GM12878 (cell line): ENCODE results near the gene CALD1. TPM values are rescaled to one million over a fixed set of nuclear protein-coding genes. Genes with fewer than 3 reads are reported as not detected.

Experiments used
- ATAC-seq: fragments of 200-7000 bp; cut with Tn5 transposase; 3 replicates; pipeline ENCODE4 v1.9.1; 2020; ENCODE audit warnings: mild to moderate bottlenecking, moderate library complexity
- Bru-seq: library from RNA; stranded (reverse); fragments of 400-500 nt; gene quantifications from one replicate; lab custom pipeline; 2021; lab: Mats Ljungman, UMichigan
- BruChase-seq, 2 experiments: library from RNA; stranded (reverse); fragments of 400-500 nt; gene quantifications; one replicate each; lab custom pipeline; 2021; lab: Mats Ljungman, UMichigan
- BruUV-seq: library from RNA; stranded (reverse); fragments of 400-500 nt; replicated peaks from 2 replicates; lab custom pipeline; 2021; lab: Mats Ljungman, UMichigan
- CTCF ChIA-PET: fragments of 300-600 bp; sonication (Branson Sonifier 250); formaldehyde crosslinking; extraction: SDS; loops from one replicate; lab custom pipeline; 2021; ENCODE audit warnings: inconsistent platforms; lab: Yijun Ruan, JAX
- POLR2A ChIA-PET: fragments of 350-600 bp; formaldehyde crosslinking; extraction: SDS; loops from one replicate; lab custom pipeline; 2021; ENCODE audit warnings: inconsistent platforms; lab: Charles Lee
- RAD21 ChIA-PET: fragments of 300-600 bp; sonication (Branson Sonifier 250); formaldehyde crosslinking; loops from one replicate; lab custom pipeline; 2023; ENCODE audit warnings: antibody characterized with exemption; ENCODE audit not compliant: unreplicated experiment; lab: Charles Lee
- SMC1A ChIA-PET: fragments of 300-600 bp; sonication (Branson Sonifier 250); formaldehyde crosslinking; loops from one replicate; lab custom pipeline; 2023; ENCODE audit not compliant: unreplicated experiment, uncharacterized antibody; lab: Charles Lee
- DNase-seq: peaks from one replicate; pipeline ENCODE4 v3.0.0-alpha.2; 2011; ENCODE audit warnings: low read depth, low spot score
- FAIRE-seq: peaks from 3 replicates; lab custom pipeline; 2011; peaks lifted over from hg19 to GRCh38; lab: Jason Lieb, UNC
- H2AFZ ChIP-seq: 2 replicates; pipeline ENCODE4 v1.6.0; 2011; ENCODE audit warnings: low read depth, low read length, control low read depth; ENCODE audit not compliant: control insufficient read depth
- H3K27ac ChIP-seq: 2 replicates; pipeline ENCODE4 v1.5.1; 2011; ENCODE audit warnings: control low read depth; ENCODE audit not compliant: control insufficient read depth, insufficient read depth
- H3K27me3 ChIP-seq, 2 experiments: replicated peaks in 1 of 2; 2 replicates each; pipeline versions ENCODE4 v1.6.0 to v1.6.1; 2011; ENCODE audit warnings: low read length in 1 of 2; ENCODE audit not compliant: control insufficient read depth in 2 of 2, insufficient read depth in 2 of 2
- H3K36me3 ChIP-seq, 2 experiments: 2 replicates each; pipeline ENCODE4 v1.5.1; 2011; ENCODE audit warnings: low read length in 1 of 2; ENCODE audit not compliant: control insufficient read depth in 2 of 2, insufficient read depth in 2 of 2
- H3K4me1 ChIP-seq: 2 replicates; pipeline ENCODE4 v1.6.1; 2011; ENCODE audit warnings: mild to moderate bottlenecking, low read length, moderate library complexity, mixed read lengths; ENCODE audit not compliant: control insufficient read depth, insufficient read depth
- H3K4me2 ChIP-seq: 2 replicates; pipeline ENCODE4 v1.6.0; 2011; ENCODE audit warnings: control low read depth; ENCODE audit not compliant: control insufficient read depth, insufficient read depth
- H3K4me3 ChIP-seq: fragments of 200-600 bp; sonication (generic); 2 replicates; pipeline ENCODE4 v1.5.1; 2016
- H3K79me2 ChIP-seq: 2 replicates; pipeline ENCODE4 v1.6.0; 2011; ENCODE audit warnings: low read length; ENCODE audit not compliant: control insufficient read depth, insufficient read depth
- H3K9ac ChIP-seq: 2 replicates; pipeline ENCODE4 v1.8.0; 2011; ENCODE audit warnings: low read length, control low read depth, mixed read lengths; ENCODE audit not compliant: control insufficient read depth, insufficient read depth
- H3K9me3 ChIP-seq: replicated peaks from 3 replicates; pipeline ENCODE4 v1.5.1; 2011; ENCODE audit warnings: mild to moderate bottlenecking, low read length; ENCODE audit not compliant: control insufficient read depth, insufficient read depth
- H4K20me1 ChIP-seq: 2 replicates; pipeline ENCODE4 v1.6.0; 2011; ENCODE audit not compliant: control insufficient read depth, insufficient read depth
- CHD2 ChIP-seq: IDR thresholded peaks from 2 replicates; pipeline ENCODE4 v1.6.1; 2011; ENCODE audit warnings: low read depth, low read length, improper control_type of control experiment, borderline replicate concordance
- GATAD2B ChIP-seq: fragments of 450-650 bp; conservative IDR thresholded peaks from 2 replicates; pipeline ENCODE4 v1.6.1; 2017; ENCODE audit warnings: low read depth, mild to moderate bottlenecking, moderate library complexity
- JUNB ChIP-seq: IDR thresholded peaks from 2 replicates; pipeline ENCODE4 v1.6.1; 2016; ENCODE audit warnings: antibody characterized with exemption, mild to moderate bottlenecking
- RAD51 ChIP-seq: fragments of 450-650 bp; IDR thresholded peaks from 2 replicates; pipeline ENCODE4 v1.6.1; 2016; ENCODE audit warnings: moderate library complexity, mild to moderate bottlenecking, inconsistent platforms
- SREBF2 ChIP-seq: IDR thresholded peaks from 2 replicates; pipeline ENCODE4 v1.6.1; 2012; ENCODE audit warnings: mild to moderate bottlenecking, low read length
- SRF ChIP-seq, 2 experiments: IDR thresholded peaks; 2 replicates each; pipeline ENCODE4 v1.6.1; 2011; ENCODE audit warnings: low read depth in 2 of 2, low read length in 2 of 2, mild to moderate bottlenecking in 1 of 2, moderate library complexity in 1 of 2
- ZBED1 ChIP-seq: IDR thresholded peaks from 2 replicates; pipeline ENCODE4 v1.6.1; 2016; ENCODE audit warnings: borderline replicate concordance
- ZNF384 ChIP-seq: IDR thresholded peaks from 2 replicates; pipeline ENCODE4 v1.6.1; 2012; ENCODE audit warnings: low read depth, mild to moderate bottlenecking, low read length, improper control_type of control experiment, borderline replicate concordance
- WGBS: methylation state at CpG from one replicate; pipeline ENCODE4 v1.1.6; 2016; ENCODE audit warnings: low lambda C conversion rate; ENCODE audit not compliant: insufficient replicate concordance, insufficient coverage; ENCODE audit errors: missing lambda C conversion rate; 5-methylcytosine and 5-hydroxymethylcytosine counted together
- in situ Hi-C: fragments of 300-500 bp; cut with MboI; formaldehyde crosslinking; loops from 9 replicates; pipeline ENCODE4 v1.14.3; 2018; ENCODE audit warnings: mixed read lengths
- intact Hi-C: fragments of 100-400 bp; cut with micrococcal nuclease; formaldehyde crosslinking; loops from one replicate; pipeline ENCODE4 v1.14.2; 2022; ENCODE audit not compliant: unreplicated experiment
- long read RNA-seq, 2 experiments: library from polyadenylated mRNA; unstranded; transcript quantifications; one replicate each; pipeline ENCODE4 v2.0.0, GENCODE V29; 2019 to 2020
- polyA minus RNA-seq, 3 experiments: library from RNA; depleted of rRNA, polyadenylated mRNA; stranded (reverse); fragments of >200 nt; gene quantifications; 2 replicates each; pipeline ENCODE4 v1.2.3, GENCODE V29; 2011
- polyA plus RNA-seq, 11 experiments: library from polyadenylated mRNA; depleted of rRNA in 4 of 11; unstranded in 6 of 11; stranded (reverse) in 5 of 11; fragments of >200 nt; fragmentation: Nextera tagmentation in 4 of 11; fragmentation: Illumina TruSeq in 1 of 11; extraction: Ambion mirVana in 4 of 11; extraction: Trizol in 1 of 11; gene quantifications; 1 replicate in 1 of 11; 2 replicates in 10 of 11; pipeline versions ENCODE4 v1.2.1 to v1.2.3, GENCODE V29; 2011 to 2016; ENCODE audit warnings: inconsistent platforms in 2 of 11, missing spikeins in 2 of 11, low read depth in 1 of 11
- total RNA-seq, 4 experiments: library from RNA; depleted of rRNA in 3 of 4; stranded (reverse); fragments of >200 nt in 3 of 4; fragmentation: Illumina TruSeq in 1 of 4; extraction: Trizol in 1 of 4; gene quantifications; 2 replicates each; pipeline versions ENCODE4 v1.2.1 to v1.2.3, GENCODE V29; 2013 to 2021
- TF ChIP-seq, protein P1 (sequence below): IDR thresholded peaks from 2 replicates; pipeline ENCODE4 v1.6.1; 2012; ENCODE audit warnings: low read depth, low read length, improper control_type of control experiment
- TF ChIP-seq, protein P2 (sequence below): fragments of 450-650 bp; formaldehyde crosslinking; IDR thresholded peaks from 2 replicates; pipeline ENCODE4 v1.4.0; 2020; ENCODE audit warnings: mild to moderate bottlenecking, moderate library complexity
- TF ChIP-seq, protein P3 (sequence below): fragments of 150-350 bp; IDR thresholded peaks from 2 replicates; pipeline ENCODE4 v1.6.1; 2014; ENCODE audit warnings: mild to moderate bottlenecking, low read depth, low read length

The CALD1 gene, protein sequence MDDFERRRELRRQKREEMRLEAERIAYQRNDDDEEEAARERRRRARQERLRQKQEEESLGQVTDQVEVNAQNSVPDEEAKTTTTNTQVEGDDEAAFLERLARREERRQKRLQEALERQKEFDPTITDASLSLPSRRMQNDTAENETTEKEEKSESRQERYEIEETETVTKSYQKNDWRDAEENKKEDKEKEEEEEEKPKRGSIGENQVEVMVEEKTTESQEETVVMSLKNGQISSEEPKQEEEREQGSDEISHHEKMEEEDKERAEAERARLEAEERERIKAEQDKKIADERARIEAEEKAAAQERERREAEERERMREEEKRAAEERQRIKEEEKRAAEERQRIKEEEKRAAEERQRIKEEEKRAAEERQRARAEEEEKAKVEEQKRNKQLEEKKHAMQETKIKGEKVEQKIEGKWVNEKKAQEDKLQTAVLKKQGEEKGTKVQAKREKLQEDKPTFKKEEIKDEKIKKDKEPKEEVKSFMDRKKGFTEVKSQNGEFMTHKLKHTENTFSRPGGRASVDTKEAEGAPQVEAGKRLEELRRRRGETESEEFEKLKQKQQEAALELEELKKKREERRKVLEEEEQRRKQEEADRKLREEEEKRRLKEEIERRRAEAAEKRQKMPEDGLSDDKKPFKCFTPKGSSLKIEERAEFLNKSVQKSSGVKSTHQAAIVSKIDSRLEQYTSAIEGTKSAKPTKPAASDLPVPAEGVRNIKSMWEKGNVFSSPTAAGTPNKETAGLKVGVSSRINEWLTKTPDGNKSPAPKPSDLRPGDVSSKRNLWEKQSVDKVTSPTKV
- total RNA-seq (2013; cell fraction: nucleolus; rRNA removed): 0.75 TPM in 1 of 2 replicates, not detected in the other
- 0.23 and 0.65 TPM in 2 replicates for total RNA-seq (2014; rRNA removed)
- total RNA-seq (2014; rRNA removed; fragmentation: Illumina TruSeq; extraction: Trizol): 0.14 and 0.22 TPM in 2 replicates
- total RNA-seq (2021): 0.54 and 0.74 TPM in 2 replicates
- polyA plus RNA-seq (2011; ENCODE audit: low read depth): 0.08 TPM
- 0.75 and 1.3 TPM in 2 replicates for polyA plus RNA-seq (2011; rRNA removed)
- 0.36 and 0.42 TPM in 2 replicates for polyA plus RNA-seq (2011; cell fraction: cytosol; rRNA removed)
- 0.44 and 0.67 TPM in 2 replicates for polyA plus RNA-seq (2011; cell fraction: nucleus; rRNA removed)
- 0.11 and 0.22 TPM in 2 replicates for polyA plus RNA-seq (2012)
- polyA plus RNA-seq (2014; fragmentation: Illumina TruSeq; extraction: Trizol): 0.09 and 0.10 TPM in 2 replicates
- under 1 TPM; 0.03 to 0.04 TPM for polyA plus RNA-seq (2014; fragmentation: Nextera tagmentation; extraction: Ambion mirVana)
- 0.17 and 0.19 TPM in 2 replicates for polyA plus RNA-seq (2014; rRNA removed)
- polyA plus RNA-seq (2016; fragmentation: Nextera tagmentation; extraction: Ambion mirVana): under 1 TPM; 0.40 to 0.69 TPM
- 0.15 and 0.31 TPM in 2 replicates for polyA minus RNA-seq (2011; rRNA and poly(A)+ RNA removed)
- 0.52 TPM in 1 of 2 replicates, not detected in the other for polyA minus RNA-seq (2011; cell fraction: cytosol; rRNA and poly(A)+ RNA removed)
- polyA minus RNA-seq (2011; cell fraction: nucleus; rRNA and poly(A)+ RNA removed): 0.24 and 0.29 TPM in 2 replicates
- Bru-seq, nascent RNA: percentile 14 among the genes with signal in this experiment
- percentile 17 among the genes with signal in this experiment for BruChase-seq, experiment 1, labeled RNA remaining after a 6-hour chase
- percentile 13 among the genes with signal in this experiment for BruChase-seq, experiment 2, labeled RNA remaining after a 2-hour chase
- long read RNA-seq, experiment 1, partial matches to known transcripts: 0 of 1 reads
- long read RNA-seq, experiment 1, other reads (novel, unspliced or antisense): 1 of 1 reads
- long read RNA-seq, experiment 2, partial matches to known transcripts: 0 of 1 reads
- long read RNA-seq, experiment 2, other reads (novel, unspliced or antisense): 1 of 1 reads

DNA sequence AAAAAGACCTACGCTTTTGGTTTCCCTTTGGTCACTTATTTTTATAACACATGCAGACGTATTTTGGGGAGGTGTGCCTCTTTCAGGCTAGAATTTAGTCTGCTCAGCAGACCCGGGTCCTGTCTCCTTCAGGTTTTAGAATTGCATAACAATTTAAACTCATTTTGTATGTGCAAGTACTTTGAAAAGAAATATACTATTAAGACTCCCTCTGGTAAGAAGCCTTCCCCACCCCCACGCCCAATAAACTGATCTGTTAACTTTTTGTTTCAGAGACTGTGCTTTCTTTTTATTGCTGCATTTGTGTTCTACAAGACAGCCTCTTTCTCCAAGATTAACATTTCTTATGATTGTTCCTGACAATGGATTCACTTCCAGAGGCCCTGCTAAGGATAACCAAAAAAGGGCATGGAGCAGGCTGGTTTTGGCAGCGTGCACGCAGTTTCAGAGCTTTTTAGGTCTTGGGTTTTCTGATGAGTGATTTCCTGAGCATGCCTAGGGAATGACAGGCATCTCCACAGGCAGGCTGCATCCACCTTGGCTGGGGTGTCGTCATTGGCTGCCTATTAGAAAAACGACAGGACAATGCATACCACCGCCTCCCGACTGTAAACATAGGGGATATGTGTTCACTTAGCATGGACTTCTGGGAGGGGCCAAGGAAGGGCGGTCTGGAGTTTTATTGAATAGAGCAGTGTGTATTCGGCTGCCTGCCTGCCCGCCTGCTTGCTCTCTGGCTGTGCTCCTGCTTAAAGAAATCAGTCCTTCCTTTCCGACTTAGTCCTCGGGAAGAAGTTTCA, at the start of gene CALD1:
CALD1 (plus strand) TSS at position 694 of the 800 bp plus-strand sequence. CDS start 88,100 bp downstream, outside the sequence.
- Histone ChIP-seq H3K9ac (no peak within 1 kb of the TSS), H3K27me3 (no peaks in the 10 kb centered on the region; a peak in 1 of 4 replicates), H3K27ac (no peak within 1 kb of the TSS), H3K4me3 (no peak within 1 kb of the TSS), H3K4me1 (peaks cover 4% of the 10 kb centered on the region), H3K79me2 (no peaks in the 10 kb centered on the region), H3K9me3 (no peaks in the 10 kb centered on the region), H2AFZ (no peak within 1 kb of the TSS), H3K4me2 (no peak within 1 kb of the TSS), H4K20me1 (no peaks in the 10 kb centered on the region), H3K36me3 (no peaks in the 10 kb centered on the region)
- ATAC-seq (no peak), DNase-seq (no peak), FAIRE-seq (no peak)
- ChIA-PET RAD21 (no interaction called here), CTCF (no interaction called here), SMC1A (no interaction called here), POLR2A (no interaction called here)
- in situ Hi-C loops: no loop called here
- no TSS peak for BruUV-seq
- intact Hi-C loops: no loop called here
- 24% methylated on average over 15 of the region's 15 CpGs for WGBS
- TF ChIP-seq SREBF2: no peak
- no peak for TF ChIP-seq RAD51
- TF ChIP-seq JUNB: no peak
- TF ChIP-seq, protein P1, sequence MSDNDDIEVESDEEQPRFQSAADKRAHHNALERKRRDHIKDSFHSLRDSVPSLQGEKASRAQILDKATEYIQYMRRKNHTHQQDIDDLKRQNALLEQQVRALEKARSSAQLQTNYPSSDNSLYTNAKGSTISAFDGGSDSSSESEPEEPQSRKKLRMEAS: no peak
- no peak for TF ChIP-seq ZBED1
- TF ChIP-seq GATAD2B: no peak
- TF ChIP-seq, protein P2, sequence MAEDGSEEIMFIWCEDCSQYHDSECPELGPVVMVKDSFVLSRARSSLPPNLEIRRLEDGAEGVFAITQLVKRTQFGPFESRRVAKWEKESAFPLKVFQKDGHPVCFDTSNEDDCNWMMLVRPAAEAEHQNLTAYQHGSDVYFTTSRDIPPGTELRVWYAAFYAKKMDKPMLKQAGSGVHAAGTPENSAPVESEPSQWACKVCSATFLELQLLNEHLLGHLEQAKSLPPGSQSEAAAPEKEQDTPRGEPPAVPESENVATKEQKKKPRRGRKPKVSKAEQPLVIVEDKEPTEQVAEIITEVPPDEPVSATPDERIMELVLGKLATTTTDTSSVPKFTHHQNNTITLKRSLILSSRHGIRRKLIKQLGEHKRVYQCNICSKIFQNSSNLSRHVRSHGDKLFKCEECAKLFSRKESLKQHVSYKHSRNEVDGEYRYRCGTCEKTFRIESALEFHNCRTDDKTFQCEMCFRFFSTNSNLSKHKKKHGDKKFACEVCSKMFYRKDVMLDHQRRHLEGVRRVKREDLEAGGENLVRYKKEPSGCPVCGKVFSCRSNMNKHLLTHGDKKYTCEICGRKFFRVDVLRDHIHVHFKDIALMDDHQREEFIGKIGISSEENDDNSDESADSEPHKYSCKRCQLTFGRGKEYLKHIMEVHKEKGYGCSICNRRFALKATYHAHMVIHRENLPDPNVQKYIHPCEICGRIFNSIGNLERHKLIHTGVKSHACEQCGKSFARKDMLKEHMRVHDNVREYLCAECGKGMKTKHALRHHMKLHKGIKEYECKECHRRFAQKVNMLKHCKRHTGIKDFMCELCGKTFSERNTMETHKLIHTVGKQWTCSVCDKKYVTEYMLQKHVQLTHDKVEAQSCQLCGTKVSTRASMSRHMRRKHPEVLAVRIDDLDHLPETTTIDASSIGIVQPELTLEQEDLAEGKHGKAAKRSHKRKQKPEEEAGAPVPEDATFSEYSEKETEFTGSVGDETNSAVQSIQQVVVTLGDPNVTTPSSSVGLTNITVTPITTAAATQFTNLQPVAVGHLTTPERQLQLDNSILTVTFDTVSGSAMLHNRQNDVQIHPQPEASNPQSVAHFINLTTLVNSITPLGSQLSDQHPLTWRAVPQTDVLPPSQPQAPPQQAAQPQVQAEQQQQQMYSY: no peak
- no peak for TF ChIP-seq SRF (IDR thresholded peaks at IDR 0.05; ENCODE audit: low read depth in 2 of 2, low read length in 2 of 2)
- no peak for TF ChIP-seq CHD2
- TF ChIP-seq ZNF384: no peak
- TF ChIP-seq, protein P3, sequence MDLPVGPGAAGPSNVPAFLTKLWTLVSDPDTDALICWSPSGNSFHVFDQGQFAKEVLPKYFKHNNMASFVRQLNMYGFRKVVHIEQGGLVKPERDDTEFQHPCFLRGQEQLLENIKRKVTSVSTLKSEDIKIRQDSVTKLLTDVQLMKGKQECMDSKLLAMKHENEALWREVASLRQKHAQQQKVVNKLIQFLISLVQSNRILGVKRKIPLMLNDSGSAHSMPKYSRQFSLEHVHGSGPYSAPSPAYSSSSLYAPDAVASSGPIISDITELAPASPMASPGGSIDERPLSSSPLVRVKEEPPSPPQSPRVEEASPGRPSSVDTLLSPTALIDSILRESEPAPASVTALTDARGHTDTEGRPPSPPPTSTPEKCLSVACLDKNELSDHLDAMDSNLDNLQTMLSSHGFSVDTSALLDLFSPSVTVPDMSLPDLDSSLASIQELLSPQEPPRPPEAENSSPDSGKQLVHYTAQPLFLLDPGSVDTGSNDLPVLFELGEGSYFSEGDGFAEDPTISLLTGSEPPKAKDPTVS: no peak
